SU-DHL-6 (cell line): Measurements from ENCODE around the gene SEBOX.

ENCODE experiments used
- H2AFZ ChIP-seq: fragments of 200-600 bp; sonication (generic); 2 replicates; pipeline ENCODE4 v1.6.1; 2014; ENCODE audit warnings: low read depth, mild to moderate bottlenecking, moderate library complexity, mixed read lengths, antibody characterized with exemption, low read length; ENCODE audit not compliant: severe bottlenecking
- H3F3A ChIP-seq: fragments of 200-600 bp; shearing (Covaris generic); 2 replicates; pipeline ENCODE4 v1.6.0; 2016; ENCODE audit warnings: antibody characterized with exemption, mild to moderate bottlenecking; ENCODE audit not compliant: insufficient read depth
- H3K27ac ChIP-seq: fragments of 200-600 bp; sonication (generic); 2 replicates; pipeline ENCODE4 v1.5.1; 2016; ENCODE audit warnings: low read depth, mild to moderate bottlenecking, low read length, moderate library complexity, mixed read lengths
- H3K27me3 ChIP-seq: fragments of 200-600 bp; sonication (generic), shearing (Covaris generic); 2 replicates; pipeline ENCODE4 v1.6.0; 2014; ENCODE audit warnings: mild to moderate bottlenecking, low read length
- H3K36me3 ChIP-seq: fragments of 200-600 bp; sonication (generic); 2 replicates; pipeline ENCODE4 v1.6.1; 2014; ENCODE audit warnings: mild to moderate bottlenecking, low read length, mixed read lengths
- H3K4me2 ChIP-seq: fragments of 300-600, 200-600 bp; shearing (Covaris generic), sonication (generic); 2 replicates; pipeline ENCODE4 v1.6.0; 2014; ENCODE audit warnings: low read length, low read depth, mild to moderate bottlenecking; ENCODE audit not compliant: poor library complexity, severe bottlenecking
- H3K4me3 ChIP-seq: fragments of 200-600 bp; sonication (generic); 2 replicates; pipeline ENCODE4 v1.5.1; 2014; ENCODE audit warnings: antibody characterized with exemption, low read length, mild to moderate bottlenecking, mixed read lengths; ENCODE audit not compliant: insufficient read depth, poor library complexity, severe bottlenecking
- H3K79me2 ChIP-seq: fragments of 200-600 bp; sonication (generic); 2 replicates; pipeline ENCODE4 v1.6.1; 2014; ENCODE audit warnings: mild to moderate bottlenecking, low read length, moderate library complexity; ENCODE audit not compliant: insufficient read depth
- H3K9ac ChIP-seq: fragments of 200-600 bp; sonication (generic); 2 replicates; pipeline ENCODE4 v1.7.0; 2014; ENCODE audit warnings: mild to moderate bottlenecking, low read length
- H3K9me2 ChIP-seq: fragments of 200-600 bp; sonication (generic); replicated peaks from 2 replicates; pipeline ENCODE4 v1.6.1; 2014; ENCODE audit warnings: low read length; ENCODE audit not compliant: insufficient read depth
- H3K9me3 ChIP-seq: fragments of 200-600 bp; sonication (generic); 2 replicates; pipeline ENCODE4 v1.6.1; 2014; ENCODE audit warnings: low read length, mixed read lengths; ENCODE audit not compliant: insufficient read depth
- H4K20me1 ChIP-seq: fragments of 200-600 bp; sonication (generic); 2 replicates; pipeline ENCODE4 v1.6.1; 2014; ENCODE audit warnings: low read depth, mild to moderate bottlenecking, antibody characterized with exemption, low read length, moderate library complexity, mixed read lengths
- CTCF ChIP-seq: fragments of 200-600 bp; sonication (generic); IDR thresholded peaks from one replicate; pipeline ENCODE4 v1.5.1; 2017; ENCODE audit warnings: antibody characterized with exemption, mild to moderate bottlenecking, low read length, moderate library complexity; ENCODE audit not compliant: insufficient read depth, poor library complexity, severe bottlenecking
- EZH2phosphoT487 ChIP-seq: fragments of 200-600 bp; sonication (generic), shearing (Covaris generic); conservative IDR thresholded peaks from 2 replicates; pipeline ENCODE4 v1.6.1; 2018; ENCODE audit warnings: mild to moderate bottlenecking, antibody characterized with exemption, low read length, moderate library complexity, mixed read lengths

Gene SEBOX

GRCh38 chr17:28386391-28386790, 21.4 kb upstream of the SEBOX start:
- H3K36me3 ChIP-seq, result no peaks in the 10 kb centered on the region
- no peaks in the 10 kb centered on the region for H3F3A ChIP-seq
- TF ChIP-seq EZH2phosphoT487 (no peak), CTCF (no peak)
- H2AFZ ChIP-seq, result no peak overlapping the region
- no peak overlapping the region for H3K4me3 ChIP-seq
- no peak overlapping the region for H3K9ac ChIP-seq
- H3K9me3 ChIP-seq, result no peaks in the 10 kb centered on the region
- H3K27me3 ChIP-seq, result no peaks in the 10 kb centered on the region
- no peaks in the 10 kb centered on the region for H4K20me1 ChIP-seq
- H3K9me2 ChIP-seq, result no peaks in the 10 kb centered on the region
- no peaks in the 10 kb centered on the region for H3K79me2 ChIP-seq
- H3K4me2 ChIP-seq, result no peak overlapping the region
- H3K27ac ChIP-seq, result no peak overlapping the region

DNA sequence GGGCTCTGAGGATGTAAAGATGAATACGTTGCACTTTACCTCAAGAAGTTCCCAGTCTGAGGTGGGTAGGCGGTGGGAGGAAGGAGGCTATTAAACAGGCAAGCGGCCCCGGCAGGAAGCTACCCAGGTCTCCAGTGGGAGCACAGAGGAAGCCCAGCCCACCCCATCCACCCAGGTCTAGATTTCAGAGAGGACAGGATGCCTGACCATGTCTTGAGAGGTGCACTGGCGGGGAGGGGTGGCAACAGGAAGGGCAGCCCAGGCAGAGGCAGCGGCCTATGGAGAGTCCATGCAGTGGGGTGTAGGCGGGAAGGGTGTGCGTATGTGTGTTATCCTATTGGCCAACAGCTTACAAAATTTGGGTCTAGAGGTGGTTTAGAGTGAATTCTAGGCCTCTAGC, 20.4 kb upstream of the SEBOX start:
- no peak overlapping the region for H3K4me2 ChIP-seq

GRCh38 chr17:28385037-28385400, 20.0 kb upstream of the SEBOX start:
- peak overlapping the region; percentile 29 for H3K4me2 ChIP-seq
- H3K9ac ChIP-seq, result 0 out of 2 replicates have a peak overlapping the region, but pooled peaks have one; percentile 21
- no peak overlapping the region for H3K27ac ChIP-seq
- no peaks in the 10 kb centered on the region for H3K9me2 ChIP-seq
- H3K36me3 ChIP-seq, result no peaks in the 10 kb centered on the region
- no peaks in the 10 kb centered on the region for H4K20me1 ChIP-seq
- peak overlapping the region; percentile 54 for H2AFZ ChIP-seq
- H3F3A ChIP-seq, result no peaks in the 10 kb centered on the region
- H3K27me3 ChIP-seq, result no peaks in the 10 kb centered on the region
- H3K9me3 ChIP-seq, result no peaks in the 10 kb centered on the region
- no peak overlapping the region for H3K4me3 ChIP-seq
- TF ChIP-seq CTCF, result no peak
- no peak for TF ChIP-seq EZH2phosphoT487
- no peaks in the 10 kb centered on the region for H3K79me2 ChIP-seq

More for the DNA sequence above, 20.4 kb upstream of the SEBOX start:
- H3K27ac ChIP-seq, result no peak overlapping the region
- no peaks in the 10 kb centered on the region for H3K36me3 ChIP-seq
- no peaks in the 10 kb centered on the region for H3K9me3 ChIP-seq
- TF ChIP-seq EZH2phosphoT487, result no peak
- no peak for TF ChIP-seq CTCF
- H3K9ac ChIP-seq, result no peak overlapping the region
- no peaks in the 10 kb centered on the region for H3K27me3 ChIP-seq
- H3K79me2 ChIP-seq, result no peaks in the 10 kb centered on the region
- no peaks in the 10 kb centered on the region for H4K20me1 ChIP-seq
- no peak overlapping the region for H3K4me3 ChIP-seq
- no peaks in the 10 kb centered on the region for H3K9me2 ChIP-seq
- H2AFZ ChIP-seq, result no peak overlapping the region
- no peaks in the 10 kb centered on the region for H3F3A ChIP-seq
